ENCODE measurements around the gene CCNI.

Gene CCNI

DNA sequence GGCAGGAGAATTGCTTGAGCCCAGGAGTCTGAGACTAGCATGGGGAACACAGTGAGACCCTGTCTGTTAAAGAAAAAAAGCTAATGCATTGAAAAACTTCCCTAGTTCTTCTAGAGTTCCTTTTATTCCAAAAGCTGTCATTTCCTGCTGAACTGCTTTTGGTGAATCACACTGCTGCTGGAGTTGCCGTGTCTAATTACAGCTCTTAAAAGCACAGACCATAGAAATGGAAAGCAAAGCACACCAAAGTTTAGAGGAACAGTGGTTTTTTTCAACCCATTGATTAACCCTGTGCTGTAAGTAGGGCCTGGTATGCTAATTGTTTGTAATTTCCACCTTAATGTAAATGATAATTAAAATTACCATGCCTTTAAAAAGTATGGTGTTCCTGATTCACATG is 73.9 kb downstream of the CCNI start:
- DNase-seq: peak in 2 of 3 experiments; percentile 21 to 27

DNA sequence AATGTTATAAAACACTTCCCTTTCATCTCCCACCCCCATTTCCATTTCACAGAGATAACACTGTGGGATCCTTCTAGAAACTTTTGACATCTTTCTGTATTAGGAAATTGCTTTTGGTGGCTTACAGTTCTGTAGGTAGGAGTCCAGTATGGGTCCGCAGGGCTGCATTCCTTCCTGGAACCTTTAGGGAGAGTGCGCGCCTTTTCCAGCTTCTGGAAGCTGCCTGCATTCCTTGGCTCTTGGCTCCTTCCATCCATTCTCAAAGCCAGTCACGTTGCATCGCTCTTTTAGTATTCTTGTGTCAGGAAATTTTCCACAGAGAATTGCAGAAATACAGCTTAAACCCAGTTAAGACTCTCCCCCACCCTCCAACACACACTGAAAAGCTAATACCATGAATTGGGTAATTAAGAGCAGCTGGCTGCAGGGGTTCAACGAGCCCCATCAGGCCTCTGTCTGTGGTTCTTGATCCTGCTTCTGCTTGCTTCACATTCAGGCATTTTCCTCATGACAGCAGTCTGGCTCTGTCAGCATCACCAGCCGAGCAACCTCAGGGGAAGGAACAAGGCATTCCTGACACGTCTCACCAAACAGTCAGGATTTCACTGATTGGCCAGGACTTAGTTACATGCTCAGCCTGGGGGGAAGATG is 77.4 kb downstream of the CCNI start:
- DNase-seq: peak in 1 of 3 experiments; percentile 8

DNA sequence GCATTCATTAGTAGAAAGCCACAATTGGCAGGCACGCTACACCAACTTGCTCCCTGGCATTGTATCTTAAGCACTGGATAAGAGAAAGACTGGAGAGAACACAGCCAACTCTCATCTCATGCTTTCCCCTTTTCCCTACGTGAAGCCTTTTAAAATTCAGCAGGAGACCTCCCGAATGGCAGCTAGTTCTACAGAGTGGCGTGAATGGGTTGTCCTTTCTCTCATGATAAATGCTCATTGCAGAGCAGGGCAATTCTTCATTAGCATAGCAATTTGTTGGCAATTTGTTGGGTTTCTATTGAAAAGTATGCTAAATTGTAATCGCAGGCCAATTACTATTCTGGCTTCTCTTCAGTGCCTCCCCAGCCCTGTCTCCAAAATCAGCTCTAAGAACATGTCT is 78.3 kb downstream of the CCNI start:
- no peak for DNase-seq

All from NCI-H1417 (cell line).